ENCODE data around the gene UBP1. TPM values are rescaled to one million over a fixed set of nuclear protein-coding genes. Genes with fewer than 3 reads are reported as not detected.

The UBP1 gene
- total RNA-seq, 4 donors from 2014 or later = 51.4 to 71.4 (median 53.9) TPM

Small RNAs within 50 kb of the gene (small RNA-seq; reads per million reads assigned to genes)
- not detected for gene RNU7-110P

Other genes starting within 250 kb of the UBP1 start
- gene SUSD5, start 221.6 kb downstream of the UBP1 start, total RNA-seq = 10 to 100 TPM in 1 of 4 donors, 1 to 10 TPM in 2, under 1 TPM in 1; 0.90 to 12.6 (median 4.3) TPM
- gene FBXL2, start 163.0 kb downstream of the UBP1 start, total RNA-seq = 10 to 100 TPM; 14.7 to 21.2 (median 17.2) TPM

Measured in tibial nerve (tissue), 4 donors.